HG02970 (cell line): ENCODE data around the gene NAT8.
"Not testable (repeated sequence)": the region's sequence is repeated elsewhere in the genome, so short reads cannot be mapped to it uniquely, and the experiment has no call there.

Experiments
- ATAC-seq: cut with Tn5 transposase; IDR thresholded peaks from one replicate; pipeline ENCODE4 v1.9.1; 2021; ENCODE audit warnings: mild to moderate bottlenecking, moderate library complexity, moderate number of reproducible peaks; ENCODE audit not compliant: unreplicated experiment, low FRiP score

The NAT8 gene

DNA sequence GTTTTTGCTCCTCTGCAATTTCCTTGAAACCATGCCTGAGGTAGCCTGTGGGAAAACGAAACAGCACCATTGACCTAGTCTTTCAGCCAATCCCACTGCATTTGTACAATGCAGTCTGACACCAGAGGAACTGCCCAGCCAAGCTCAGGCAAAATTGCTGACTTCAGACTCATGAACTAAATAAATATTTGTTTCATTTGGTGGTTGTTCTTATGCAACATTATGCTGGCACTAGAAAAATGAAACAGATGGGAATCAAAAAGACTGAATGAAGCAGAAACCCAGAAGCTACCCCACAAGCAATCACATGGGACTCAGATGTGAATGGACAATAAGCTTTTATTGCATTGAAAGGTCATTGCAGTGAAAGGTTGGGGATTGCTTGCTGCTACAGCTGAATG is 1.7 kb downstream of the NAT8 start:
- ATAC-seq = no peak

DNA sequence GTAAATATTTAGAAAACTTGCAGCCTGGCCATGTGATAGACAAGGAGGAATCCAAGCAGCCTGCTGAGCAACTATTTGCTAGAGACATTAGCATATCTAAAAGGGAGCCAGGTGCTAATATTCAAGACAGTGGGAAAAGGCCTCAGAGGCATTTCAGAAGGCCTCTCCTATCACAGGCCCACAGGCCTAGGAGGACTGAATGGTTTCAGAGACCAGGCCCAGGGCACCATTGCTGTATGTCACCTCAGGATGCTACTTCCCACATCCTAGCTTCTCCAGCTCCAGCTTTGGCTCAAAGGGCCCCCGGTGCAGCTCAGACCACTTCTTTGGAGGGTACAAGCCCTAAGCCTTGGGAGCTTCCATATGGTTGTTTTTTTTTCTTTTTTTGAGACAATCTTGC is 3.8 kb downstream of the NAT8 start:
- ATAC-seq = no peak

DNA sequence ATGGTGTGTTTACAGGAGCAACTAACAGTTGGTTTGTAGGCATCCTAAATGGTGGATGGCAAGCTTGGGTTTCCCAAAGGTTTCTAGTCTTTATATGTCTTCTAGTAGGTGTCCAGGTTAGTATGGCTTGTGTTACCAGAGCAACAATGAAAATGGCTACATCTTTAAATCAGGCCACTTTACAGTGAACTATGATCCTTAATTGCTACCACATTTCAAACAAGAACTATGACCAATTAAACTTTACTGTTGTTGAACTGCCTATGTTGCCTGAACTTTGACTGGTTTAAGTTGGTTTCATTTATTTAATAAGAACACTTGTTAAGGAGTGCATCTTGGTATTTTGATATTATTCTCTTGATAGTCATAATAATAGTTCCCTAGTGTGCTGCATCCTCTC is 5.2 kb downstream of the NAT8 start:
- ATAC-seq = not testable (repeated sequence)

DNA sequence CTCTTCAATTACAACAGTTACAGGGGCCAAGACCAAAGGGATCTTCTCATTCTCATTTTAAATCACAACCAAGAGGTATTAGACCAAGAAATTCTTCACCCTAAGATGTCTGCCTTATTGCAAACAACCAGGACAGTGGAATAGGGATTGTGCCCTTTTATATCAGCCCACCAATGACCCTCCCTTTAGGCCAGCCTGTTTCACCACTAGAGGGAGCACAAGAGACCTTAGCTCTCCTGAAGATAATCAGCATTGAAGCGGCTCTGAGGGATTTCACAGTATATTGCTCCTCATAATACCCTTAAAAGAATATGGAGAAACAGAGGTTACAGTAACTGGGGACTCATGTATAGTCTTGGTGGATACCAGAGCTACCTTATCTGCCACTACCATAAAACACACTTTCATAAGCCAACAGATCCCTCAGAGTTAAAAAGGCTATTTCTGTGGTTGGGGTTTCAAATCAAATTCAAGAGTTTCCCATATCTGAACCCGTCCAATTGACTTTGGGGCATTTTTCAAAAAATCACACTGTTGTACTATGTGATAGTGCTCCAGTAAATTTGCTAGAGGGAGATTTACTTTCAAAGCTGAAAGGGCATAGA is 11.5 kb downstream of the NAT8 start:
- not testable (repeated sequence) for ATAC-seq

DNA sequence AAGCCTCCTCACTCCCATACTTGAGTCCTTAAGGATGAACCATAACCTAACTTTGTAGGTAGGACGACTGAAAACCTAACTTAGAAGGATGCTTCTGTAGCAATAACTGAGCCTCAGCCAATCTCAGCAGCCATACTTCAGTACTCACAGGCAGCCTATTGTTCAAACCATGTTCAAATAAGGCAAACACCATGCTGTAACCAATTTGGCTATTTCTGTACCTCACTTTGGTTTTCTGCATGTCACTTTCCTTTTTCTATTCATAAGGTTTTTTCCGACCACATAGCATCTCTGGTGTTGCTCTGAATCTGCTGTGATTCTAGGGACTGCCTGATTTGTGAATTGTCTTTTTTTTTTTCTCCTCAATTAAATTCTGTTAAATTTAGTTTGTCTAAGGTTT is 13.7 kb downstream of the NAT8 start:
- ATAC-seq = not testable (repeated sequence)

DNA sequence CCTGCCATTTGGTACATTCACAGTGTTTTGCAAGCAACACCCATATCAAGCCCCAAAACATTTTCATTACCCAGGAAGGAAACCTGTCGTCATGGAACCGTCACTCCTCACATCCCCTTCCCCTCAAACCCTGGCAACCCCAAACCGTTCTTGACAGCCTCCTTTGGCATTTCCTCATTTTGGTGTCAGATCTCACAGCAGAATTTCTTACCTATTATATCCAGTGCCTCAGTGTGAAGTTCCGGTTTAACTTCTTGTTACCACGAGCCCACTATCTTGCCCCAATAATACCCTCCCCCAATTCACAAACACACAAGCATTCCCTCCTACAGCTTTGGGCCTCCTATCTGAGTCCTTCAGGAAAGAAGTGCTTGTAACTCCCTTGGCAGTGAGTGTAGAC is 16.0 kb downstream of the NAT8 start:
- ATAC-seq = not testable (repeated sequence)

DNA sequence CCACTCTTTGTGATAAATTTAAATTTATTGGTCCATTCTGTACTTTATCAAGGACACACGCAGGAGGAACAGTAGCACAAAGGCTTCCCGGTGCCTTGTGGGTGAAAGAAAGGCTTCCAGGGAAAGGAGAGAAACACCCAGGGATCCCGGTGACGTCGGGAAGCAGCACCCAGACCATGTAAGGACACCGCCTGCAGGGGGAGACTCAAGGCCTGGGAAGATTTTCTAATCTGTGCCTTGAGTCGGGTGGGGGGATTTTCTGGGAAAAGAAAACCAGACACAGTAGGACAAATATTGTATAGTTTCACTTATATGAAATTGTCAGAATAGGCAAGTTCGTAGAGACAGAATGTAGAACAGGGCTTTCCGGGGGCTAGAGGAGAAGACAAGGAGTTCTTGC is 17.6 kb downstream of the NAT8 start:
- not testable (repeated sequence) for ATAC-seq

DNA sequence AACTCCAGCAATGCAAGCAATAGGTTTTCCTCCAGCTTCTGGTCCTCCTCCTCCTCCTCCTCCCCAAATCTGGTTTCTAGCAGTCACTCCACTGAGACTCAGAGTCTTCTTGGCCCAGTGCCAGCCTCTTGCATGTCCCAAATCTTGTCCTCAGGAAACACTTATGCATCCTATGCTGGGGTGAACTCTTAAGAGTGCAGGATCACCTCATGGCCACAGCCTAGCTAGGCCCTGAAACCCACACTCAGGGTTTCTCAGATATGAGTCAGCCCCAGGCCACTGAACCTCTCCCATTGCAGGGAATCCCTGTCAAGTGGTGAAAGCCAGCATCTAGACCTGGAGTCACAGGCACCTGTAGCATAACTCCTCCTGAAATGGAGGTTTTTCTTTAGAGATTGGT is 18.2 kb downstream of the NAT8 start:
- not testable (repeated sequence) for ATAC-seq

DNA sequence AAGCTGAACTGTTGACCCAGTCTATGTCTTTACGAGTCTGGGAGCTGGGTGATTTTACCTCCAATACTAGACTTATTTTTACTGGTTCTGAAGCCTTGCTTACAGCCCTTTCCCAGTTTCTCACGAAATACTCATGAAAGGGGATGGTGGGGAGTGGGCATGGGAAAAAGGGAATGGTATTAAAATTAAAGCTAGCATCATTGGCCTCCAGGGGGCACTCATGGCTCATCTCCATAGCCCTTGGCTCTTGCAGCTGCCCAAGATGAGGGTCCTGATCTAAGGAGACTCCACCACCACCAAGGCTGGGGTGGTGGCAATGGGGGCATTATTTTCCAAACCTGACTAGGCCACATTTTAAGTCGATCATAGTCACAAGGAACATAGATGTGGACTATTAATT is 22.3 kb downstream of the NAT8 start:
- ATAC-seq = not testable (repeated sequence)

DNA sequence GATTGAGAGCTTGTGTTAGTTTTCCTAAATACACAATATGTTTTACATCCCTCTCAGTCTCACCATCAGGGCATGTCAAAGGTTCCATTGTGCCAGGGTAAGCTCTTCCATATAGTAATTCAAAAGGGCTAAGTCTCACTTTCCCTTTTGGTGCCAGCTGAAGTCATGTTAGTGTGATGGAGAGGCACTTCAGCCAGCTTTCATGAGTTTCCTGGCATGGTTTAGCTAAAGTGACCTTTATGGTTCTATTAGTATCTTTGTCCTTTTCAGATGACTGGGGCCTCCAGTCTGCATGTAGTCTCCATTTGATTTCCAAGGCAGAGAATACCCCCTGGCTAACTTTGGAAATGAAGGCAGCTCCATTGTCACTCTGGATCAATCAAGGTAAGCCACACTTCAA is 27.2 kb downstream of the NAT8 start:
- ATAC-seq = no peak

DNA sequence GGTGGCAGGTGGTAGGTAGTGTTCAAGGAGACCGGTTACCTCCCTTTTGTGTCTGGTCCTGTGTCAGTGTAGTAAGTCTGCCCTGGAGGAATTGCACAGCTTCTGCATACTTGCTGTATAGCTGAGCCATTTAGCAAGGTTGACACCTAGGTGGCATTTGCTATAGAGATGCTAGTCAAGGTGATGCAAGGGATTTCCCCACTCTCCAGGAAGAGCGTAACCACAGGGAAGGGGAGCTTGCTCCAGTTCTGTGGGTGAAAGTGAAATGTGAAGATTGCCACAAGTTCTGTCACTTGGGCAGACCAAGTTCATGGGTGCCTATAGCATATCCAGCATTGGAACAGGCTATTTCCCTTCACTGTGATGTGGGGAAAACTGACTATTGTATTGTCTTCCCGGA is 28.1 kb downstream of the NAT8 start:
- no peak for ATAC-seq

DNA sequence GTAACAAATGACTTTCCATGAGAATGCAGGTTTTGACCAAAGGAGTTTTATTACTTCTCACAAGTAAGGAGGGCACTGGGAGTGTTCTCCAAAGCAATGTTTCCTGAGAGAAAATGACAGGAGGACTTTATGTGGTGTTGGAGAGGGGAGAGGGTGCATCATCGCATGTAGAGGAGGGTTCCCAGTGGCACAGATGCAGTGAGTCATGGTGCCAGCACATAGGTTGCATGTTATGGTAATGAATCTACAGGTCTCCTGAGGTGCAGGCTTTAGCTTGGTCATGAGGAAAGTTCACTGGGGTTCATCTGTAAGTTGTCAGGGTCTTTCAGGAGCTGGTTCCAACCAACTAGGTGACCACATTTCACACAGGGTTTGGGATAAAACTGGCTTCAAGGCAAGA is 30.4 kb downstream of the NAT8 start:
- ATAC-seq = no peak

DNA sequence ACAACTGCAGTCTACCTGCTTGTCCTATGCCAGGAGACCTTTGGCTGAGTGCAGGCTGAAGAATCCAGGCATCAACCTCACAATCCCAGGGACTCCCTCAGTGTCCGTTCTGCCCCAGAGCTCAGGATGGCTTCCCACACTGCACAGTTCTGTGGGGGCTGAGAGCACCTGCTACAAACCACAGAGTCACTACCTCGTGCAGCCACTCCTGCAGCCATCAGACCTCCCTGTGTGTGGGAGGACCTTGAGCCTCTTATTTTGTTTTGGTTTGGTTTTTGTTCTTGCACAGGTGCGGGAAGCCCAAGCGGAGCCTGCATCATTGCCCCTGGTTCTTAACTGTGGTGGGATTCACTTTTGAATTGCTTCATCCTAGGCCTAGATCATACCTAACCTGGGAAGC is 31.0 kb downstream of the NAT8 start:
- ATAC-seq = no peak

DNA sequence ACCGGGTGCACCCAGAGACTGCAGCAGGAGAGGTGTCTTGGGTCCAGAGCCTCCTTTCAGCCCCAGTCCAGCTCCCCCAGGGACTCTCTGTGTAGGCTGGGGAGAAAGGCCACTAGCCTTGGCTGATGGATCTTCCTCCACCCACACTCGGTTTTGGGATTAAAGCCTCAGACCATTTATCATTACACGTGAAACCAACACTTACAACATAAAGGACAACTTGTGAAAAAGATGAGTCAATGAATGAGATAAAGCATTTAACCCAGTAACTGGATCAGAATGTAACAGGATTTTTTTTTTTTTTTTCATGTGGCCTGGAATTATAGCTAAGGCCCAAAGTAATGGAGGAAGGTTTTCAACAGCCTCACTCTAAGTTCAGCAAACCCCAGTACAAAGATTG is 32.1 kb downstream of the NAT8 start:
- no peak for ATAC-seq

DNA sequence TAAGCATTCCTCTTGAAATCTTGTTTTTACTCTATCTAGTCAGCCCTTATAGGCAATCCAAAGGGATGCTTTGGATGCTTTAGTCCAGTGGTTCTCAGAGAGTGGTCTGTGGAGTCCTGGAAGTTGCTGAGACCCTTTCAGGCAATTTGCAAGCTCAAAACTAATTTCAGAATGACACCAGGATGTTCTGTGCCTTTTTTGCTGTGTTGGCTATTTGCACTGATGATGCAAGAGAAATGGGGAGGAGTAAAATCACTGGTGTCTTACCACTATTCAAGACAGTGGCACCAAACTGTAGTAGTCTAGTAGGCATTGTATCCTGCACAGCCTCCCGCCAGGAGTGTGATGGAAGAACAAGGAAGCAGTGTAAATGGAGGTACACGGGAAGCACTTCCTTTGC is 37.6 kb downstream of the NAT8 start:
- ATAC-seq = not testable (repeated sequence)

DNA sequence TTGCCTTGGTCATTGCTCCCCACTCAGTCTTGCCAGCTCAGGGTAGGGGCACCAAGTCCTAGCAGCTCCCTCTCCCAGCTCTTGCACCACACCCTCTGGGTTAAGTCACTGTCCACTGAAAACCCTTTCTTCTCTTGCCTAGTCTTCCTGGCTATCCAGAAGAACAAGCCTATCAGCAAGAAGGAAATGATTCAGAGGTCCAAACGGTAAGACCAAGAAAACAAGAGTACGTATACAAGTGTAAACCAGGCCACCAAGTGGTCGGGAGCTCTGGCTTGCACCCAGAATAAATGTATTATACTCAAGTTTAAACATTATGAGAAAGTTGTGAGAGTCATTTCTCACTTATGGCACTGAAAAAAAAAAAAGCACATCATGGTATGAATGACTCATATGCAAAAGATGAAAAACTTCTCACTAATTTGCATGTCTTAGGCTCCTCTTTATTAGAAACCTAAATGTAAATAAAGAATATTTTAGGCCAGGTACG is 39.1 kb downstream of the NAT8 start:
- ATAC-seq = not testable (repeated sequence)

DNA sequence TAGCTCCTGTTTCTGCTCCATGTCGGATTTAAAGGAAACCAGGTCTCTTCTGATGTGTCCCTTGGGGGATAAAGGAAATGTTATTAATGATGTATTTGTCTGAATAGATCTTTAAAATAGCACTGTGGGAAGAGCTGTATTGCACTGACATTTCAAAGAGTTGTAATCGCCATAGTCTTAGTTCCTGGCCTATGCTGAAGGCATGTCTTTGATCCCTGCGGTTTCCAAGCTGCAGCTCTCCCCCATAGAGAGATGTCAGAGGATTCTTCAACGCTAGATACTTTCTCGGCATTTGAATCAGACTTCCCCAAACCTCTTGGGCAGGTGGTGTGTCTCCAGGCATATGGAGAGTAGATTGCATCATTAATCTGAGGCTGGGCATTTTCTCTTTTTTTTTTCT is 40.4 kb downstream of the NAT8 start:
- ATAC-seq = no peak

DNA sequence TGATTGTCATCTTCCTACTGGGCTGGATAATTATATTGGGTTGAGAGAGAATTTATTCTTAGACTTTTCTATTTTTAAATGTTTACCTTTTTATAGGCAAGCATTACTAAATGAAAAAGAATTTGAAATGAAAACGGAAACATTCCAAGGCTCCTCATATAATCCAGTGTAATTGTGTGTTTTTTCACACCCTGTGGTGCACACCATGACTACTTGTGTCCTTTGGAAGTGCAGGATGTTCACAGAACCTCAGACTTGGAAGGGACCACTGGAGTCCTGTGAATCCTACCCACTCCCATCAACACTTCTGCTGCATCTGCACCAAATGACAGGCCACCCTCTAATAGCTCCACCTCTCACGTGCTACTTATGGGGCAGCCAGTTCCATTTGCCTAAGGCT is 48.0 kb downstream of the NAT8 start:
- ATAC-seq = no peak

DNA sequence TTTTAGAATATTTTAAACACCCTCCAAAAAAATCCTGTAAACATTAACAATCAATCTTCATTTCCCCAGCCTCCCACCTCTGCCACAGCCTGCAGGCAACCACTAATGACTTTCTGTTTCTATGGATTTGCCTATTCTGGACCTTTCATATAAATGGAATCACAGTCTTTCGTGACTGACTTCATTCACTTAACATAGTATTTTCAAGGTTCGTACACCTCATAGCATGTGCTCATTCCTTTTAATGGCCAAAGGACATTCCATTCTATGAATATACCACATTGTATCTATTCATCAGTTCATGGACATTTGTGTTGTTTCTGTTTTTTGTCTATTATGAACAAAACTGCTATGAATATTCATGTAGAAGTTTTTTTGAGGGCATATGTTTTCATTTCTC is 48.5 kb downstream of the NAT8 start:
- ATAC-seq = no peak
